Erythroblast (primary cell): Measurements from ENCODE around the gene FAS.

Experiments used
- DNase-seq, 2 experiments: peaks; one replicate each; lab custom pipeline; 2025; lab: John Stamatoyannopoulos, UW
- GATA1 ChIP-seq: IDR thresholded peaks from 2 replicates; pipeline ENCODE4 v1.6.1; 2011; ENCODE audit warnings: low read depth, mild to moderate bottlenecking, control low read depth, low read length, moderate library complexity
- POLR2A ChIP-seq: IDR thresholded peaks from 2 replicates; pipeline ENCODE4 v1.6.1; 2011; ENCODE audit warnings: mild to moderate bottlenecking, low read length

FAS gene

DNA sequence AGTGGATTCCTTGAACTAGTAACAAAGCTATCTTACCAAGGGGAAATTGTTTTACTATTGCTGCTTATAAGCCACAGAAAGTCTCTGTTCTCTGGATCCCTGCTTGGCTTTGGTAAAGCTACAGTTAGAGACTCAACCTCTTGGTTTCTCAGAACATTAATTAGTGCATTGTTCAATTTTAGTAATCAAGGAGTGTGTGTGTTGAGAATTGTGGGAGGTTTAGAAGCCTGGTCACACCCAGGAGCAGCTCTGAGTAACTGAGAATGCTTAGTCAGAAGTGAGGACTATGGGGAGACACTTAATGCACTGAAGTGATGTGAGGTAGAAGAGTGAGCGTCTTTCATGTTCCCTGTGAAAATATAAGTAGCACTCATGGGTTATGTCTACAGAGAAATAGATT, 29.8 kb upstream of the FAS start:
- TF ChIP-seq POLR2A (no peak), GATA1 (no peak)
- DNase-seq = no peak

- DNase-seq = no peak
- no peak for TF ChIP-seq GATA1
- no peak for TF ChIP-seq POLR2A
Measured at GRCh38 chr10:88961266-88961665, 29.3 kb upstream of the FAS start.

DNA sequence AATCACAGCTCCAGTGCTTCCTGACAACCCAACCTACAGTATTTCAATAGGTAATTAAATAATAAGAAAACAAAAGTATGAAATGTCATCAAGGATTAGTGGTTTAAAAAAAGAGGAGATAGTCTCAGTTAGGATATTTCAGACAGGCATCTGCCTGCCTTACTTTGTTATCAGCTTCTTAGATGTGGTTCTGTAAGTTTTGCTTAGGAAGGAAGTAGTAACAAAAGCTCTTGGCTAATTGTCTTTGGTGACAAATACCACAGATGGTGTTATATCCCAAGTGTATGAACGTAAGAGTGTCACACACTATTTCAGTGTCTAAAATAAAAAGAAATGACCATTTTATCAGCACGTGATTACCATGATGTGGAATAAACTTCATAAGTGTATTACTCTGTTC, 28.3 kb upstream of the FAS start:
- DNase-seq = no peak
- TF ChIP-seq GATA1 (no peak), POLR2A (no peak)

DNA sequence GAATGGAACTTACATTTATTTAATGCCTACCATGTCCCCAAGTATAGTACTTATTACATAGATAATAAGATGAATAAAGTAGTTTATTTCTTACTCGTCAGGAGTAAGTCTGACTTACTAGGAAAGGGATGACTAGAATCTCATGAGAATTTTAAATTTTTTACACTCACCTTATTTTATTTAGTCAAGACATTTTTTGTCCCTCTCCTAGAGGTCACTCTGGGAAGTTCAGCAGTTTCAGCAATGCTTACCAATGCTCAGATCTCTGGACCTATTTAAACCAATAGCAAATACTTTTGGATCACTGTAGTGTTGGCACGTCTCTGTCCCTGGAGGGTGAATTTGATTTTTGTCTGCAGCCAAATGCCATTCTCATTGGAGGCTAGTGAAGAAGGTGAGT, 27.3 kb upstream of the FAS start:
- DNase-seq = no peak
- TF ChIP-seq POLR2A (no peak), GATA1 (no peak)

DNA sequence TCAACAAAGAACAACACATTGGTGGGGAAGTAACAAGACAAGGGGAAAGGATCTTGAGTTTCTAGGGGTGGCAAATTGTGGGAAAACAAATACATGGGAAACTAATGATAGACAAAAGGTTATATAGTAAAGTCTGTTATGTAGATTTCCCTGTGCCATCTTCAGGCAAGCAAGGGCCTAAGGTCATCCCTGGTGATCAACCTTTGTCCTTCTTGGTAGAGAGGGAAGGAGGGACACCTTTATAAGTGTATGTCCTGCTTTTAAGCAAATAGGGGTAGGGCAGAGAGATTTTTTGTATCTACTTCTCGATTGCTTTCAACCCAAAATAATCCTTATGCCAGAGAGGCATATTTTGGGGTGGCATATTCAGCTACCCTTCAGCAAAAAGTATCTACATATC, 26.2 kb upstream of the FAS start:
- TF ChIP-seq GATA1 (no peak), POLR2A (no peak)
- no peak for DNase-seq

DNA sequence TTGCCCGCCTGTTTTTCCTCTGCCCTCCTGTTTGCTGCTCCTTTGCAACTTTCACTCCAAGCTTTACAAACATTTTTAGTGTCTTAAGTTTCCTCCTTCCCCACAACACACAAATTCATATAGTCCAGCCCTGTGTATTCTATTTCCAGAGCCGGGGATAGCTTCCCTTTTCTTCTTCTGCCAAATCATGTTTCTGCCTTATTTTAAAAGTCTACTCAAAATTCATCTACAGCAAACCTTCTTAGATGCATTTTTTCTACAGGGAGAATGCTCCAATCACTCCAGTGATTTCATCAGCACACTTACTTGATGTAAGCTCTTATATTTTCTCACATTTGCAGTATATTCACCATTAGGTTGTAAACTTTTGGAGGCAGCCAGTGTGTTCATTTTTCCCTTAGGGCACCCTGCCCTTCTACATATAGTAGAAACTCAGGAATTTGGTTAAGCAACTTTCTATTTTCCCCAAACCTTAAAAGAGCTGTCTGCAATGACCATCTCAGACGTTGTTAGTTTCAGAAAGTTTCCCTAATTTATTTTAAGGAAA, 25.7 kb upstream of the FAS start:
- DNase-seq = no peak
- TF ChIP-seq POLR2A (no peak), GATA1 (no peak)

GRCh38 chr10:88966797-88967196, 23.8 kb upstream of the FAS start:
- DNase-seq = no peak

GRCh38 chr10:88968391-88968790, 22.2 kb upstream of the FAS start:
- no peak for DNase-seq
- no peak for TF ChIP-seq GATA1
- no peak for TF ChIP-seq POLR2A

More at GRCh38 chr10:88966797-88967196, 23.8 kb upstream of the FAS start:
- TF ChIP-seq GATA1 (no peak), POLR2A (no peak)

- TF ChIP-seq POLR2A = no peak
- TF ChIP-seq GATA1 = no peak
- no peak for DNase-seq
Measured at GRCh38 chr10:88971221-88972061, 19.2 kb upstream of the FAS start.

- DNase-seq = no peak
- TF ChIP-seq POLR2A (no peak), GATA1 (no peak)
Measured at GRCh38 chr10:88974012-88974411, 16.6 kb upstream of the FAS start.

- DNase-seq = peak; percentile 34 to 58
Measured at GRCh38 chr10:88974446-88975376, 15.9 kb upstream of the FAS start.

DNA sequence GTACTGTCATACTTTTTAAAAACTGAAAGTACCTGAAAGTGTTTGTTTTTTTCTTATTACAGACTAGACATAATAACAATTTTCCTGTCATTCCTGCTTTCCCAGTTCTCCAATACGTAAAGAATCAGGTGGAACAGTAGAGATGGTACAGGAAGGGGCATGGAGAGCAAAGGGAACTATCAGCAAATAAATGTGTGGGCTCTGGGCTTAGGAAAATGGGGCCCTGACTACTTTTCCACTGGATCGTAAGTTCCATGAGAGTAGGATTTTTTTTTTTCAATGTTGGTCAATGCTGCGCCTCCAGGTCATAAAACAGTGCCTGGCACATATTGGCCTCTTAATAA, 15.2 kb upstream of the FAS start:
- TF ChIP-seq GATA1 = no peak
- no peak for TF ChIP-seq POLR2A
- peak; percentile 26 to 47 for DNase-seq

More at GRCh38 chr10:88974446-88975376, 15.9 kb upstream of the FAS start:
- TF ChIP-seq POLR2A (no peak), GATA1 (no peak)

DNA sequence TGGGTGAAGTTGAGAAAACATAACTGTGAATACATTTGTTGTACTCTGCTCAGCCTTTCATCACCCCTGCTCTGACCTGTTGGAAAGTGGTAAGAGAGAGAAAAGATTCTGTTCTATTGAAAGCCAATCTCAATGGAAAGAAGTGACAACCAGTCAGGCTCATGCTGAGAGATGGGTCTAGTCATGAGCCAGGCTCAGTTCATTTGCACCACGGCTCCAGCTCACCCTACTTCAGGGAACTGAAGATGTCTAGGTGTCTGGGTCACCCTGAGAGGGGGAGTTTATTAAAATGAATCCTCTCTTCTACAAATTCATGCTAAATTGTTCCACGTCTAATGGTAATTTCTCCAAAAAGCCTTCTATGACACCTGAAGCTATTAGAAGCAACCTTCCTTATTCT, 12.1 kb upstream of the FAS start:
- TF ChIP-seq POLR2A (no peak), GATA1 (no peak)
- DNase-seq = no peak

GRCh38 chr10:88979153-88979562, 11.4 kb upstream of the FAS start:
- DNase-seq = peak; percentile 67 to 70
- TF ChIP-seq POLR2A (no peak), GATA1 (no peak)

DNA sequence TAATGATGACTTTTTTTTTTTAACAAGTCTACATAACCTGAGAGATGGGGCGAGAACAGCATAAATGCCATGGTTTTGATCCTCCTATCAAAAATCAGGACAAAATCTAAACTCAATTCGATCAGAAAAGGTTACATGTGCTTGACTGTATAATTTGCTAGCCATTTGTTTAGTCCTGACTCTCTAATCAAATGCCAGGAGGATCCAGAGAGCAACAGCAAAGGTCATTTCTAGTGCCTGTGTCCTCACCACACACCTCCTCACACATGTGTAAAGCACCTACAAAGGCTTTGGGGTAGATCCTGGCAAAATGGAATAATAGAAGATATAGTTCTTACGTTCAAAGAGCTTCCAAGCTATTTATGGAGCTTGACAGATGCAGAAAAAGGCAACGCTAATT, 11.0 kb upstream of the FAS start:
- TF ChIP-seq POLR2A (no peak), GATA1 (no peak)
- no peak for DNase-seq
